ENCODE data around the gene SAMD4A.

SAMD4A gene

GRCh38 chr14:54633076-54633475 is 66.1 kb downstream of the SAMD4A start:
- DNase-seq: no peak

- DNase-seq: no peak
Observed at GRCh38 chr14:54637270-54638134, 70.6 kb downstream of the SAMD4A start.

GRCh38 chr14:54638135-54638446 is 71.2 kb downstream of the SAMD4A start:
- DNase-seq: no peak

GRCh38 chr14:54639611-54640010 is 72.7 kb downstream of the SAMD4A start:
- no peak for DNase-seq

GRCh38 chr14:54640506-54640905 is 73.6 kb downstream of the SAMD4A start:
- no peak for DNase-seq

- DNase-seq: no peak
Observed at GRCh38 chr14:54642121-54642520, 75.2 kb downstream of the SAMD4A start.

GRCh38 chr14:54642801-54643695 is 76.1 kb downstream of the SAMD4A start:
- DNase-seq: no peak

GRCh38 chr14:54643696-54644176 is 76.8 kb downstream of the SAMD4A start:
- DNase-seq: no peak

- DNase-seq: no peak
Observed at GRCh38 chr14:54645639-54646038, 78.7 kb downstream of the SAMD4A start.

GRCh38 chr14:54646626-54647025 is 79.7 kb downstream of the SAMD4A start:
- no peak for DNase-seq

GRCh38 chr14:54647378-54647777 is 80.5 kb downstream of the SAMD4A start:
- DNase-seq: no peak

GRCh38 chr14:54649056-54649455 is 82.1 kb downstream of the SAMD4A start:
- no peak for DNase-seq

- DNase-seq: peak; percentile 1
Observed at GRCh38 chr14:54650331-54650958, 83.5 kb downstream of the SAMD4A start.

GRCh38 chr14:54650959-54651351 is 84.0 kb downstream of the SAMD4A start:
- no peak for DNase-seq

- no peak for DNase-seq
Observed at GRCh38 chr14:54651649-54652048, 84.7 kb downstream of the SAMD4A start.

- DNase-seq: no peak
Observed at GRCh38 chr14:54652188-54652587, 85.3 kb downstream of the SAMD4A start.

GRCh38 chr14:54652605-54653052 is 85.7 kb downstream of the SAMD4A start:
- DNase-seq: peak; percentile 4

- DNase-seq: no peak
Observed at GRCh38 chr14:54653712-54654469, 87.0 kb downstream of the SAMD4A start.

- no peak for DNase-seq
Observed at GRCh38 chr14:54654605-54655004, 87.7 kb downstream of the SAMD4A start.

- DNase-seq: no peak
Observed at GRCh38 chr14:54658836-54659235, 91.9 kb downstream of the SAMD4A start.

GRCh38 chr14:54659365-54659764 is 92.4 kb downstream of the SAMD4A start:
- no peak for DNase-seq

- DNase-seq: no peak
Observed at GRCh38 chr14:54660604-54661111, 93.7 kb downstream of the SAMD4A start.

Data from GOT3 (cell line).